ENCODE results near the gene TMEM45B. TPM values are rescaled to one million over a fixed set of nuclear protein-coding genes. Genes with fewer than 3 reads are reported as not detected.

The TMEM45B gene
- total RNA-seq, 4 donors from 2014 or later, result not detected

DNA sequence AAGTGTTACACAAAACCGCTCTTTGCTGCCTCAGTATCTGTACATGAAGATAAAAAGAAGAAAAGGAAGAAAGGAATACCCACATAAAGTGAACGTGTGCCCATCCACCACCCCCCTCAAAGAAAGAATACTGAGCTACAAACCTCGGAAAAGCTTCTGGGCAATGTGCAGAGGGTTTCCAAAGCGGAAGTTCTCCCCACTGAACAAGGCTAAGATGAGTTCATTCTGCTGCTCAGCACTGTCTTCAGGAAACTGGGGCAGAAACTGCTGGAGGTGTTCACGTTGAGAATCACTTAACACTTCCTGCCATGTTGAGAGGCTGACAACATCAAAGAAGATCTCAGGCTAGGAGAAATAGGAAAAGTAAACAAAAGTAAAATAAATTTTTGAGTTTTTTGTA lies 72.8 kb downstream of the TMEM45B start:
- H3K9me3 ChIP-seq, result no peaks in the 10 kb centered on the region
- DNase-seq (ENCODE audit: low spot score in 2 of 2), result no peak
- no peaks in the 10 kb centered on the region for H3K27me3 ChIP-seq
- peaks cover 4 to 97% (median 31%) of the 10 kb centered on the region in 3 donors for H3K36me3 ChIP-seq
- no peak overlapping the region for H3K27ac ChIP-seq
- no peak overlapping the region for H3K4me3 ChIP-seq
- TF ChIP-seq POLR2A (IDR thresholded peaks at IDR 0.05) (no peak), CTCF (IDR thresholded peaks at IDR 0.05) (no peak), EP300 (IDR thresholded peaks at IDR 0.05) (no peak)
- 87 to 88% methylated on average over 5 of the region's 5 CpGs for WGBS, 2 donors
- peaks cover 0 to 3% (median 0%) of the 10 kb centered on the region in 4 donors for H3K4me1 ChIP-seq

DNA sequence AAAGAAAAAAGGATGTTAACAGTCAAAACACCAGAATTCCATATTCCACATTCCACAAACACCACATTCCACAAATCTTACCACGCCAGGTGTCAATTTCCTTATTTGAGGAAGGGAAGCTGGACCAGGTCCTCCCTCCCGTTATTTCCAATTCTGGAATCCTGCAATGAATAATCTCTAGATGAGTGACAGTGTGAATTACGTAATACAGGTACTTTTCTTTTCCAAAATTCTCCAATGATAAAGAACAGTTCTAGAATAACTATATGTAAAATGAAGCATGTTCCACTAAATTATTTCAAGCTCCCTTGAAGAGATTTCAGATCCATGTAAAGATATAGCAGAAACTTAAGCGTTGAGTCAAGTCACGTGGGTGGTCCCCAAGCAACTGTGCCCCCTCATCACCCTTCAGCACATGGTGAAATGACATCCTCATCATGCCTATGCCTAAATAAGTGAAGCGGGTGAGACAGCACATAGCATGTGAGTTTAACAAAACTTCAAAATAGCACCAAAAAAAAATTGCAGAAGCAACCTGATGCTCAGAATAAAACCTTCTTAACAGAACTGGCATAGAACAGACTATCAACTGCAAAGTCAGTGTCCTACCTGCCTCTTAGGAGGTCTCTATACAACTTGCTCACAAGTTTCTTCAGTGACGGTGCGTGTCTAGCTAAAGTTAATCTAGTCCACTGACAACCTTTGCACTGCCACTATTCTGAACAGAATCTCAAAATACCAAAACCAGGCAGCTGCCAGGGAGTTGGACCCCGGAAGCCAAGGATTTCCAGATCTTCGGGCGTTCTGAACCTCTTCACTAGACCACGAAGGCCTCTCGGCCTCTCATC lies 78.9 kb downstream of the TMEM45B start:
- 21 to 23% methylated on average over 13 of the region's 13 CpGs for WGBS, 2 donors

DNA sequence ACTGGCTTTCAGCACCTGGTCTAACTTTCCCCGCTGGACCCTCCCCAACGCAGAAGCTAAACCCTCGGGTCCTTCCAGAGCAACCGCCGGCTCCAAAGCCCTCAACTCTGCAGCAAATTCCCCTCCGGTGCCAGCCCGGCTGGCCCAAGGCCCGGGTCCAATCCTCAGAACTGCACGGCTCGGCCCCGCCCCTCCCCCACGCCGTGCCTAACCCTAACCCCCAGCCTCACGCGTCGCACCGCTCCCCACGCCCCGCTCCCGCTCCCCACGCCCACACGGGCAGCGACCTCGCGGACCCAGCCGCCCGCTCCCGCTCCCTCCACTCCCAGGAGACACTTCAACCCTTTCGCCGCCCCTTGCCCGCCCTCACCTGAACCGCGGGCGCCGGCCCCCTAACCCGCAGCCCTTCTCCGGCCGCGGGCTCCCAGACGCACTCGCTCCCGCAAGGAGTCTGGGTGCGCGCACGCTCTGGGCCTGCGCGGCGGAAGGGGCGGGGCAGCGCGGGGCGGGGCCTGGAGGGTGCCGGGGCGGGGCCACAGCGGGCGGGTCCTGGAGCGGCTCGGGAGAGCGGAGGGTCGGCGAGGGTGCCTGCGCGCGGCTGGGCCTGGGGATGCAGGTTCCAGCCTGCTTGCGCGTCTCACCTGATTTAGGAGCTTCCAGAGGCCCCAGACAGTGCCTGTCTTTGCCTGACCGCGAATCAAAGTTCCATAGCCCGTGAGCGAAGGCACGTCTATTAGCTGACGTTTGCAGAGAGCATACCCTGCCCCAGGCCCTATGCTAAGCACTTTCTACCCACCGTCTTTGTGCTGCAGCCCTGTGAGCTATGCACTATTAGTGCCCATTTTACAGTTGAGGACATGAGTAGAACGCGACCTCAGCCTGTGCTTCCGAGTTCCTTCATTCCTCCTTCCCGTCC lies 79.7 kb downstream of the TMEM45B start, which contains the start of gene NFRKB:
Gene NFRKB (minus strand): TSS at position 453 of the 916 bp plus-strand sequence. CDS start 2,729 bp downstream, outside the sequence.
- Histone ChIP-seq H3K4me1 (peaks cover 0 to 22% (median 8%) of the 10 kb centered on the region in 4 donors), H3K4me3 (peak within 1 kb of the TSS; percentile 87 to 97 (median 91)), H3K27me3 (no peaks in the 10 kb centered on the region), H3K9me3 (no peaks in the 10 kb centered on the region), H3K27ac (peak within 1 kb of the TSS; percentile 72 to 93 (median 82)), H3K36me3 (peaks cover 0 to 47% (median 0%) of the 10 kb centered on the region in 3 donors)
- TF ChIP-seq CTCF (IDR thresholded peaks at IDR 0.05) (peak in 1 of 5 experiments; percentile 27), POLR2A (IDR thresholded peaks at IDR 0.05) (peak; percentile 51 to 61), EP300 (IDR thresholded peaks at IDR 0.05) (peak in 1 of 2 donors; percentile 72)
- WGBS, 2 donors, result 0 to 1% methylated on average over 34 to 66 of the region's 77 CpGs
- peak; percentile 80 to 81 for DNase-seq (ENCODE audit: low spot score in 2 of 2)

More for the DNA sequence above, 78.9 kb downstream of the TMEM45B start:
- peak overlapping the region; percentile 87 to 97 (median 91) for H3K4me3 ChIP-seq
- DNase-seq (ENCODE audit: low spot score in 2 of 2), result no peak
- H3K27me3 ChIP-seq, result no peaks in the 10 kb centered on the region
- H3K27ac ChIP-seq, result peak overlapping the region; percentile 72 to 93 (median 82)
- TF ChIP-seq CTCF (IDR thresholded peaks at IDR 0.05) (no peak), EP300 (IDR thresholded peaks at IDR 0.05) (no peak), POLR2A (IDR thresholded peaks at IDR 0.05) (no peak)
- H3K9me3 ChIP-seq, result no peaks in the 10 kb centered on the region
- H3K4me1 ChIP-seq, result peaks cover 0 to 22% (median 8%) of the 10 kb centered on the region in 4 donors
- H3K36me3 ChIP-seq, result peaks cover 0 to 49% (median 0%) of the 10 kb centered on the region in 3 donors

- peak overlapping the region in 3 of 4 donors; percentile 44 to 93 (median 83) for H3K27ac ChIP-seq
- H3K36me3 ChIP-seq, result peaks cover 0 to 41% (median 0%) of the 10 kb centered on the region in 3 donors
- no peaks in the 10 kb centered on the region for H3K27me3 ChIP-seq
- peak overlapping the region; percentile 87 to 97 (median 91) for H3K4me3 ChIP-seq
- TF ChIP-seq EP300 (IDR thresholded peaks at IDR 0.05) (no peak), CTCF (IDR thresholded peaks at IDR 0.05) (no peak), POLR2A (IDR thresholded peaks at IDR 0.05) (no peak)
- no peaks in the 10 kb centered on the region for H3K9me3 ChIP-seq
- peaks cover 0 to 22% (median 8%) of the 10 kb centered on the region in 4 donors for H3K4me1 ChIP-seq
- DNase-seq (ENCODE audit: low spot score in 2 of 2), result no peak
- 59 to 63% methylated on average over 9 of the region's 9 CpGs for WGBS, 2 donors
Observed at GRCh38 chr11:129896062-129896461, 80.4 kb downstream of the TMEM45B start.
